Kidney (tissue), 14 donors: ENCODE measurements around the gene ZNF512B. TPM values are rescaled to one million over a fixed set of nuclear protein-coding genes. Genes with fewer than 3 reads are reported as not detected.

Experiments
- DNase-seq, 5 donors: peaks; one replicate each; pipeline ENCODE4 v3.0.0-alpha.2; 2013 to 2020
- FAIRE-seq: peaks from 2 replicates; lab custom pipeline; 2012; peaks lifted over from hg19 to GRCh38; lab: Jason Lieb, UNC
- H3K27ac ChIP-seq, 2 donors: one replicate each; pipeline ENCODE4 v1.7.0; 2013; ENCODE audit warnings: low read depth in 2 of 2, low read length in 2 of 2, inconsistent platforms in 1 of 2
- H3K27me3 ChIP-seq: one replicate; pipeline ENCODE4 v1.7.1; 2013; ENCODE audit warnings: low read length, inconsistent platforms; ENCODE audit not compliant: control insufficient read depth, insufficient read depth
- H3K36me3 ChIP-seq, 3 donors: one replicate each; pipeline versions ENCODE4 v1.7.0 to v1.7.1; 2013; ENCODE audit warnings: low read length in 3 of 3, control low read depth in 1 of 3, inconsistent platforms in 1 of 3; ENCODE audit not compliant: insufficient read depth in 3 of 3, control insufficient read depth in 2 of 3
- H3K4me1 ChIP-seq, 3 donors: one replicate each; pipeline versions ENCODE4 v1.7.0 to v1.7.1; 2013; ENCODE audit warnings: low read length in 3 of 3, inconsistent platforms in 1 of 3, low read depth in 1 of 3; ENCODE audit not compliant: control insufficient read depth in 2 of 3, insufficient read depth in 2 of 3
- H3K4me3 ChIP-seq, 3 donors: one replicate each; pipeline versions ENCODE4 v1.7.0 to v1.8.1; 2013; ENCODE audit warnings: low read length in 3 of 3, control low read depth in 1 of 3, inconsistent platforms in 1 of 3
- H3K9ac ChIP-seq, 3 donors: one replicate each; pipeline versions ENCODE4 v1.7.0 to v1.7.1; 2013; ENCODE audit warnings: low read length in 3 of 3, control low read depth in 1 of 3, inconsistent platforms in 1 of 3
- H3K9me3 ChIP-seq, 3 donors: one replicate each; pipeline versions ENCODE4 v1.7.0 to v1.7.1; 2013; ENCODE audit warnings: low read length in 3 of 3, control low read depth in 1 of 3, inconsistent platforms in 1 of 3; ENCODE audit not compliant: control insufficient read depth in 2 of 3, insufficient read depth in 1 of 3
- intact Hi-C: fragments of 100-400 bp; cut with DNase I; formaldehyde crosslinking; loops from one replicate; pipeline ENCODE4 v1.11.1; 2022
- polyA plus RNA-seq: library from polyadenylated mRNA; stranded (reverse); fragments of 350-450 nt; fragmentation: Illumina TruSeq; extraction: RNeasy Lipid Tissue Mini Kit (QIAGEN cat#74804); gene quantifications from one replicate; pipeline ENCODE4 v1.2.3, GENCODE V29; 2014; ENCODE audit warnings: low read depth, low replicate concordance; ENCODE audit not compliant: insufficient read depth
- total RNA-seq: library from RNA; stranded (reverse); fragmentation: NEBNext Ultra II Directional; extraction: Animal tissue kit (Norgen Biotek cat#: 25700); gene quantifications from one replicate; pipeline ENCODE4 v1.2.1, GENCODE V29; 2021
- TF ChIP-seq, protein P1 (sequence below): IDR thresholded peaks from 3 replicates; pipeline ENCODE4 v1.5.1; 2012; ENCODE audit warnings: mild to moderate bottlenecking, moderate library complexity, borderline replicate concordance; ENCODE audit not compliant: insufficient read depth; ENCODE audit errors: extremely low read depth
- donor health status: control.
- donor health status: control.
- donor health status: control.
- donor health status: control.
- donor health status: control.
- donor health status: DM: yes; HTN: yes; CAD: no.
- donor health status: Normal renal cell carcinoma (clear cell type).

The ZNF512B gene
- total and polyA plus RNA-seq, 2 donors from 2014 or later: 8.6 to 19.2 TPM

DNA sequence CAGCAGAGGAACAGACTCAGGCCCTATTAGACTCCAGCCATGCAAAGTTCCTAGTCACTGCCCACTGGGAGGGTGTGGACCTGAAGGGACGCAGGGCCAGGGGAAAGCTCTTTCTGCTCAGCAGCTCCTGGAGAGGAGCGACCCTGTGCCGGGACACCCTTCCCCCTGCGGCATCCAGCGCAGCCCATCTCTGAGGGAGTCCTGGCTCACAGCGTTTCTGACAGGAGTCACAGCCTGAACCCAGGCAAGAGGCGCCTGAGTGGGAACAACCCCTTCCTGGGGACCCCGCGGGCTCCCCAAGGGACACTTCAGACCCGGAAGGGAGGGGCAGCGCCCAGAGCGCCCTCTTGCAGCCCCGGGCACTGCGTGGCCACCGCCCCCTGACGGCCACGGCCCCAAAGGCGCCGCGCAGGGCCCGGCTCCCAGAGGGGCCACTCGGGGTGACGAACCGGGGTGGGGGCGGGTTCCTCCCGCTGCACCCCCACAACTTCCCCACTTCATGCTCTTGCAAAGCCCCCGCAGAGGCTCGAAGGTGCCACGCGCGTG is 14.4 kb downstream of the ZNF512B start:
- DNase-seq (peak in 2 of 5 donors; percentile 51 to 92), FAIRE-seq (no peak)
- TF ChIP-seq, protein P1, sequence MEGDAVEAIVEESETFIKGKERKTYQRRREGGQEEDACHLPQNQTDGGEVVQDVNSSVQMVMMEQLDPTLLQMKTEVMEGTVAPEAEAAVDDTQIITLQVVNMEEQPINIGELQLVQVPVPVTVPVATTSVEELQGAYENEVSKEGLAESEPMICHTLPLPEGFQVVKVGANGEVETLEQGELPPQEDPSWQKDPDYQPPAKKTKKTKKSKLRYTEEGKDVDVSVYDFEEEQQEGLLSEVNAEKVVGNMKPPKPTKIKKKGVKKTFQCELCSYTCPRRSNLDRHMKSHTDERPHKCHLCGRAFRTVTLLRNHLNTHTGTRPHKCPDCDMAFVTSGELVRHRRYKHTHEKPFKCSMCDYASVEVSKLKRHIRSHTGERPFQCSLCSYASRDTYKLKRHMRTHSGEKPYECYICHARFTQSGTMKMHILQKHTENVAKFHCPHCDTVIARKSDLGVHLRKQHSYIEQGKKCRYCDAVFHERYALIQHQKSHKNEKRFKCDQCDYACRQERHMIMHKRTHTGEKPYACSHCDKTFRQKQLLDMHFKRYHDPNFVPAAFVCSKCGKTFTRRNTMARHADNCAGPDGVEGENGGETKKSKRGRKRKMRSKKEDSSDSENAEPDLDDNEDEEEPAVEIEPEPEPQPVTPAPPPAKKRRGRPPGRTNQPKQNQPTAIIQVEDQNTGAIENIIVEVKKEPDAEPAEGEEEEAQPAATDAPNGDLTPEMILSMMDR: peak; percentile 33
- Histone ChIP-seq H3K4me1 (peaks cover 0 to 43% (median 5%) of the 10 kb centered on the region in 3 donors), H3K27me3 (no peaks in the 10 kb centered on the region), H3K9ac (peak overlapping the region in 2 of 3 donors; percentile 89 to 93), H3K4me3 (peak overlapping the region; percentile 63 to 78 (median 73)), H3K36me3 (no peaks in the 10 kb centered on the region), H3K9me3 (no peaks in the 10 kb centered on the region), H3K27ac (peak overlapping the region; percentile 88 to 92)
- intact Hi-C loops: no loop called here

GRCh38 chr20:63953764-63954429 is 15.8 kb downstream of the ZNF512B start:
- Histone ChIP-seq H3K27ac (peak overlapping the region in 1 of 2 donors; percentile 8), H3K4me3 (peak overlapping the region in 1 of 3 donors; percentile 78), H3K9ac (peak overlapping the region in 1 of 3 donors; percentile 46), H3K4me1 (peaks cover under 1 to 56% (median 14%) of the 10 kb centered on the region in 3 donors), H3K36me3 (no peaks in the 10 kb centered on the region), H3K27me3 (no peaks in the 10 kb centered on the region), H3K9me3 (no peaks in the 10 kb centered on the region)
- intact Hi-C loops: no loop called here
- TF ChIP-seq, protein P1: no peak
- FAIRE-seq (no peak), DNase-seq (no peak)

DNA sequence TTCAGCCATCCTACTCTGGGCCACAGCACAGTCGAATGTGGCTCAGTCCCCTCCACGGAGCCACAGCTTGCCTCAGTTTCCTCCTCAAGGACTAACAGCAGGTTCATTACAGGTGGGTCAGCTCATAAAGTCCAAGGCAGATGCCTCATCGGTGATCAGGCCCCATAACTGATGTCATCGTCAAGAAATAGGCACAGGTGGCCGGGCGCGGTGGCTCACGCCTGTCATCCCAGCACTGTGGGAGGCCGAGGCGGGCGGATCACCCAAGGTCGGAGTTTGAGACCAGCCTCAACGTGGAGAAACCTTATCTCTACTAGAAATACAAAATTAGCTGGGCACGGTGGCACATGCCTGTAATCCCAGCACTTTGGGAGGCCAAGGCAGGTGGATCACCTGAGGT is 17.0 kb downstream of the ZNF512B start:
- Histone ChIP-seq H3K27ac (no peak overlapping the region), H3K36me3 (no peaks in the 10 kb centered on the region), H3K4me1 (peaks cover 4 to 63% (median 14%) of the 10 kb centered on the region in 3 donors), H3K9me3 (no peaks in the 10 kb centered on the region), H3K9ac (no peak overlapping the region), H3K4me3 (no peak overlapping the region), H3K27me3 (no peaks in the 10 kb centered on the region)
- FAIRE-seq: no peak
- TF ChIP-seq, protein P1: no peak
- intact Hi-C loops: no loop called here
- no peak for DNase-seq
